K562 (cell line): ENCODE results near the gene SULT1B1. TPM values are rescaled to one million over a fixed set of nuclear protein-coding genes. Genes with fewer than 3 reads are reported as not detected.

ENCODE experiments used
- polyA plus RNA-seq, 8 experiments: library from polyadenylated mRNA; depleted of rRNA in 4 of 8; stranded (reverse) in 5 of 8; unstranded in 3 of 8; fragments of >200 nt; fragmentation: Nextera tagmentation in 2 of 8; fragmentation: Illumina TruSeq in 1 of 8; extraction: Ambion mirVana in 2 of 8; extraction: Trizol in 1 of 8; gene quantifications; 2 replicates each; pipeline versions ENCODE4 v1.2.1 to v1.2.3, GENCODE V29; 2011 to 2014; ENCODE audit warnings: inconsistent platforms in 1 of 8, missing spikeins in 1 of 8
- total RNA-seq, 7 experiments: library from RNA; depleted of rRNA in 6 of 7; stranded (reverse); fragments of >200 nt in 6 of 7; fragmentation: Illumina TruSeq in 2 of 7; extraction: Trizol in 2 of 7; gene quantifications; 2 replicates each; pipeline versions ENCODE4 v1.2.1 to v1.2.3, GENCODE V29; 2011 to 2021; ENCODE audit warnings: low replicate concordance in 1 of 7

The SULT1B1 gene
- total and polyA plus RNA-seq, 9 of the 15 experiments (the other 6 are each of a cell fraction or from before 2014, with no cell fraction given): under 0.01 TPM; not detected in 8

Other genes starting within 250 kb of the SULT1B1 start
- 0.12 TPM in 1 of 2 replicates, not detected in the other for gene UGT2A2, start 121.0 kb downstream of the SULT1B1 start, total RNA-seq (2014; rRNA removed)
- gene UGT2A2, start 121.0 kb downstream of the SULT1B1 start, total RNA-seq (2014; rRNA removed; fragmentation: Illumina TruSeq; extraction: Trizol): not detected in 2 replicates
- not detected in 2 replicates for gene UGT2A2, start 121.0 kb downstream of the SULT1B1 start, total RNA-seq (2015; rRNA removed; fragmentation: Illumina TruSeq; extraction: Trizol)
- gene UGT2A2, start 121.0 kb downstream of the SULT1B1 start, total RNA-seq (2021): not detected in 2 replicates
- gene UGT2A2, start 121.0 kb downstream of the SULT1B1 start, polyA plus RNA-seq (2011; rRNA removed): not detected in 2 replicates
- gene UGT2A2, start 121.0 kb downstream of the SULT1B1 start, polyA plus RNA-seq (2014; fragmentation: Illumina TruSeq; extraction: Trizol): not detected in 2 replicates
- gene UGT2A2, start 121.0 kb downstream of the SULT1B1 start, polyA plus RNA-seq (2014; fragmentation: Nextera tagmentation; extraction: Ambion mirVana): not detected
- not detected in 2 replicates for gene UGT2A2, start 121.0 kb downstream of the SULT1B1 start, polyA plus RNA-seq (2014; rRNA removed)
- not detected in 2 replicates for gene UGT2A1, start 107.4 kb downstream of the SULT1B1 start, total RNA-seq (2014; rRNA removed)
- gene UGT2A1, start 107.4 kb downstream of the SULT1B1 start, total RNA-seq (2014; rRNA removed; fragmentation: Illumina TruSeq; extraction: Trizol): not detected in 2 replicates
- gene UGT2A1, start 107.4 kb downstream of the SULT1B1 start, total RNA-seq (2015; rRNA removed; fragmentation: Illumina TruSeq; extraction: Trizol): not detected in 2 replicates
- not detected in 2 replicates for gene UGT2A1, start 107.4 kb downstream of the SULT1B1 start, total RNA-seq (2021)
- 0.12 TPM in 1 of 2 replicates, not detected in the other for gene UGT2A1, start 107.4 kb downstream of the SULT1B1 start, polyA plus RNA-seq (2011; rRNA removed)
- not detected in 2 replicates for gene UGT2A1, start 107.4 kb downstream of the SULT1B1 start, polyA plus RNA-seq (2014; fragmentation: Illumina TruSeq; extraction: Trizol)
- under 1 TPM in 1 of 2 experiments, not detected in 1; 0.03 TPM for gene UGT2A1, start 107.4 kb downstream of the SULT1B1 start, polyA plus RNA-seq (2014; fragmentation: Nextera tagmentation; extraction: Ambion mirVana)
- not detected in 2 replicates for gene UGT2A1, start 107.4 kb downstream of the SULT1B1 start, polyA plus RNA-seq (2014; rRNA removed)
- not detected in 2 replicates for gene SULT1E1, start 99.5 kb upstream of the SULT1B1 start, total RNA-seq (2014; rRNA removed)
- not detected in 2 replicates for gene SULT1E1, start 99.5 kb upstream of the SULT1B1 start, total RNA-seq (2014; rRNA removed; fragmentation: Illumina TruSeq; extraction: Trizol)
- gene SULT1E1, start 99.5 kb upstream of the SULT1B1 start, total RNA-seq (2015; rRNA removed; fragmentation: Illumina TruSeq; extraction: Trizol): not detected in 2 replicates
- not detected in 2 replicates for gene SULT1E1, start 99.5 kb upstream of the SULT1B1 start, total RNA-seq (2021)
- gene SULT1E1, start 99.5 kb upstream of the SULT1B1 start, polyA plus RNA-seq (2011; rRNA removed): not detected in 2 replicates
- not detected in 2 replicates for gene SULT1E1, start 99.5 kb upstream of the SULT1B1 start, polyA plus RNA-seq (2014; fragmentation: Illumina TruSeq; extraction: Trizol)
- not detected for gene SULT1E1, start 99.5 kb upstream of the SULT1B1 start, polyA plus RNA-seq (2014; fragmentation: Nextera tagmentation; extraction: Ambion mirVana)
- not detected in 2 replicates for gene SULT1E1, start 99.5 kb upstream of the SULT1B1 start, polyA plus RNA-seq (2014; rRNA removed)
- not detected in 2 replicates for gene CSN1S1, start 170.4 kb upstream of the SULT1B1 start, total RNA-seq (2014; rRNA removed)
- gene CSN1S1, start 170.4 kb upstream of the SULT1B1 start, total RNA-seq (2014; rRNA removed; fragmentation: Illumina TruSeq; extraction: Trizol): not detected in 2 replicates
- gene CSN1S1, start 170.4 kb upstream of the SULT1B1 start, total RNA-seq (2015; rRNA removed; fragmentation: Illumina TruSeq; extraction: Trizol): not detected in 2 replicates
- not detected in 2 replicates for gene CSN1S1, start 170.4 kb upstream of the SULT1B1 start, total RNA-seq (2021)
- gene CSN1S1, start 170.4 kb upstream of the SULT1B1 start, polyA plus RNA-seq (2011; rRNA removed): not detected in 2 replicates
- not detected in 2 replicates for gene CSN1S1, start 170.4 kb upstream of the SULT1B1 start, polyA plus RNA-seq (2014; fragmentation: Illumina TruSeq; extraction: Trizol)
- gene CSN1S1, start 170.4 kb upstream of the SULT1B1 start, polyA plus RNA-seq (2014; fragmentation: Nextera tagmentation; extraction: Ambion mirVana): not detected
- not detected in 2 replicates for gene CSN1S1, start 170.4 kb upstream of the SULT1B1 start, polyA plus RNA-seq (2014; rRNA removed)
- gene CSN2, start 205.1 kb upstream of the SULT1B1 start, total RNA-seq (2014; rRNA removed): not detected in 2 replicates
- not detected in 2 replicates for gene CSN2, start 205.1 kb upstream of the SULT1B1 start, total RNA-seq (2014; rRNA removed; fragmentation: Illumina TruSeq; extraction: Trizol)
- not detected in 2 replicates for gene CSN2, start 205.1 kb upstream of the SULT1B1 start, total RNA-seq (2015; rRNA removed; fragmentation: Illumina TruSeq; extraction: Trizol)
- not detected in 2 replicates for gene CSN2, start 205.1 kb upstream of the SULT1B1 start, total RNA-seq (2021)
- not detected in 2 replicates for gene CSN2, start 205.1 kb upstream of the SULT1B1 start, polyA plus RNA-seq (2011; rRNA removed)
- not detected in 2 replicates for gene CSN2, start 205.1 kb upstream of the SULT1B1 start, polyA plus RNA-seq (2014; fragmentation: Illumina TruSeq; extraction: Trizol)
- not detected for gene CSN2, start 205.1 kb upstream of the SULT1B1 start, polyA plus RNA-seq (2014; fragmentation: Nextera tagmentation; extraction: Ambion mirVana)
- gene CSN2, start 205.1 kb upstream of the SULT1B1 start, polyA plus RNA-seq (2014; rRNA removed): not detected in 2 replicates
- not detected in 2 replicates for gene STATH, start 235.3 kb upstream of the SULT1B1 start, total RNA-seq (2014; rRNA removed)
- not detected in 2 replicates for gene STATH, start 235.3 kb upstream of the SULT1B1 start, total RNA-seq (2014; rRNA removed; fragmentation: Illumina TruSeq; extraction: Trizol)
- gene STATH, start 235.3 kb upstream of the SULT1B1 start, total RNA-seq (2015; rRNA removed; fragmentation: Illumina TruSeq; extraction: Trizol): not detected in 2 replicates
- gene STATH, start 235.3 kb upstream of the SULT1B1 start, total RNA-seq (2021): not detected in 2 replicates
- not detected in 2 replicates for gene STATH, start 235.3 kb upstream of the SULT1B1 start, polyA plus RNA-seq (2011; rRNA removed)
- gene STATH, start 235.3 kb upstream of the SULT1B1 start, polyA plus RNA-seq (2014; fragmentation: Illumina TruSeq; extraction: Trizol): not detected in 2 replicates
- gene STATH, start 235.3 kb upstream of the SULT1B1 start, polyA plus RNA-seq (2014; fragmentation: Nextera tagmentation; extraction: Ambion mirVana): not detected
- not detected in 2 replicates for gene STATH, start 235.3 kb upstream of the SULT1B1 start, polyA plus RNA-seq (2014; rRNA removed)